Brain microvascular endothelial cell (primary cell): ENCODE results near the gene NR2F2.

ENCODE experiments used
- DNase-seq: peaks from one replicate; pipeline ENCODE4 v3.0.0-alpha.2; 2020
- H3K27ac ChIP-seq: fragments of 250-450 bp; sonication (Bioruptor Pico); 2 replicates; pipeline ENCODE4 v1.5.1; 2020; ENCODE audit warnings: mild to moderate bottlenecking, moderate library complexity
- H3K27me3 ChIP-seq: fragments of 250-450 bp; sonication (Bioruptor Pico); replicated peaks from 2 replicates; pipeline ENCODE4 v1.5.1; 2020; ENCODE audit warnings: mild to moderate bottlenecking
- H3K36me3 ChIP-seq: fragments of 250-450 bp; sonication (Bioruptor Pico); replicated peaks from 2 replicates; pipeline ENCODE4 v1.5.1; 2020; ENCODE audit warnings: mild to moderate bottlenecking
- H3K4me3 ChIP-seq: 2 replicates; pipeline ENCODE4 v1.5.1; 2011; ENCODE audit warnings: low read depth, mild to moderate bottlenecking, control low read depth, low read length, moderate library complexity
- CTCF ChIP-seq: IDR thresholded peaks from 2 replicates; pipeline ENCODE4 v1.5.1; 2011; ENCODE audit warnings: low read depth, mild to moderate bottlenecking, moderate library complexity, low read length, control low read depth, inconsistent platforms; ENCODE audit errors: missing control alignments
- in situ Hi-C: cut with HindIII; loops from 2 replicates; pipeline ENCODE4 v1.10.0; 2017; ENCODE audit warnings: low sequenced_read_pairs, low pct_ligation_motif_present

NR2F2 gene

GRCh38 chr15:96348112-96349027 is 17.9 kb downstream of the NR2F2 start:
- Histone ChIP-seq H3K4me3 (peak overlapping the region; percentile 79), H3K27ac (peak overlapping the region; percentile 77), H3K27me3 (no peaks in the 10 kb centered on the region), H3K36me3 (peaks cover 21% of the 10 kb centered on the region)
- no peak for TF ChIP-seq CTCF
- in situ Hi-C loops: loop anchor here (25.0 kb wide), 2 partner anchors 1061 to 1311 kb away; no protein-coding TSS in a partner anchor
- peak; percentile 18 for DNase-seq

- in situ Hi-C loops: loop anchor here (25.0 kb wide), 2 partner anchors 1062 to 1312 kb away; no protein-coding TSS in a partner anchor
- H3K27ac ChIP-seq: peak overlapping the region; percentile 77
- peaks cover 12% of the 10 kb centered on the region for H3K36me3 ChIP-seq
- H3K27me3 ChIP-seq: no peaks in the 10 kb centered on the region
- peak; percentile 10 for DNase-seq
- H3K4me3 ChIP-seq: peak overlapping the region; percentile 20
- no peak for TF ChIP-seq CTCF
Measured at GRCh38 chr15:96349034-96349856, 18.7 kb downstream of the NR2F2 start.

- Histone ChIP-seq H3K4me3 (no peak overlapping the region), H3K27me3 (no peaks in the 10 kb centered on the region), H3K27ac (peak overlapping the region; percentile 77), H3K36me3 (peaks cover 5% of the 10 kb centered on the region)
- no peak for DNase-seq
- TF ChIP-seq CTCF: no peak
- in situ Hi-C loops: loop anchor here (25.0 kb wide), 2 partner anchors 1063 to 1313 kb away; no protein-coding TSS in a partner anchor
Measured at GRCh38 chr15:96349857-96350720, 19.6 kb downstream of the NR2F2 start.

GRCh38 chr15:96350934-96351724 is 20.6 kb downstream of the NR2F2 start:
- Histone ChIP-seq H3K4me3 (peak overlapping the region; percentile 26), H3K27ac (peak overlapping the region; percentile 77), H3K36me3 (peaks cover 5% of the 10 kb centered on the region), H3K27me3 (no peaks in the 10 kb centered on the region)
- DNase-seq: peak; percentile 17
- in situ Hi-C loops: no loop called here
- TF ChIP-seq CTCF: no peak
